ENCODE measurements around the gene AURKAIP1. TPM values are rescaled to one million over a fixed set of nuclear protein-coding genes. Genes with fewer than 3 reads are reported as not detected.

Gene AURKAIP1
- total and polyA plus RNA-seq, 2 of the 13 experiments (the other 11 are each of a cell fraction or from before 2014, with no cell fraction given) = 69.5 to 175 TPM

- no peak for TF ChIP-seq CEBPZ (IDR thresholded peaks at IDR 0.05; ENCODE audit: low read length)
- TF ChIP-seq ZNF770 (CRISPR knock-in tag; IDR thresholded peaks at IDR 0.05) = no peak
- TF ChIP-seq ARNTL (CRISPR knock-in tag; IDR thresholded peaks at IDR 0.05) = no peak
- TF ChIP-seq TRIM24 (CRISPR knock-in tag; IDR thresholded peaks at IDR 0.05) = no peak
- no peak for TF ChIP-seq ZBTB37 (CRISPR knock-in tag; IDR thresholded peaks at IDR 0.05)
- no peak for TF ChIP-seq SP140L (CRISPR knock-in tag; IDR thresholded peaks at IDR 0.05; ENCODE audit: borderline replicate concordance)
- TF ChIP-seq ZBTB7A (CRISPR knock-in tag; IDR thresholded peaks at IDR 0.05) = no peak
- TF ChIP-seq SNAPC5 (CRISPR knock-in tag; IDR thresholded peaks at IDR 0.05; ENCODE audit: borderline replicate concordance) = no peak
- TF ChIP-seq JUN (CRISPR knock-in tag; IDR thresholded peaks at IDR 0.05) = 0 out of 2 replicates have a peak, but pooled peaks have one; percentile 3
- no peak for TF ChIP-seq ZMAT3 (CRISPR knock-in tag; conservative IDR thresholded peaks at IDR 0.05)
- TF ChIP-seq HNRNPL (IDR thresholded peaks at IDR 0.05; ENCODE audit: low read depth, low read length) = 0 out of 2 replicates have a peak, but pooled peaks have one; percentile 37
- peak; percentile 37; the same call in 1 of the 2 replicates for TF ChIP-seq NFKB2 (CRISPR knock-in tag; IDR thresholded peaks at IDR 0.05; ENCODE audit: borderline replicate concordance)
- TF ChIP-seq ZNF740 (CRISPR knock-in tag; IDR thresholded peaks at IDR 0.05) = no peak
- TF ChIP-seq HCFC1 (IDR thresholded peaks at IDR 0.05; ENCODE audit: low read depth, low read length) = no peak
- TF ChIP-seq GABPB1 (CRISPR knock-in tag; IDR thresholded peaks at IDR 0.05) = no peak
- no peak for TF ChIP-seq PRDM15 (CRISPR knock-in tag; IDR thresholded peaks at IDR 0.05)
- TF ChIP-seq REXO4 (CRISPR knock-in tag; IDR thresholded peaks at IDR 0.05; ENCODE audit: borderline replicate concordance) = no peak
- TF ChIP-seq ZNF33A (CRISPR knock-in tag; IDR thresholded peaks at IDR 0.05; ENCODE audit: borderline replicate concordance) = no peak
- no peak for TF ChIP-seq ZNF616 (CRISPR knock-in tag; IDR thresholded peaks at IDR 0.05; ENCODE audit: low read depth)
These were observed 17.1 kb downstream of the AURKAIP1 start (continued) for GRCh38 chr1:1357871-1358432.
